HCT116 (cell line): Measurements from ENCODE around the gene AUTS2.

Experiments used
- CTCF ChIP-seq, 3 experiments: fragments of 200-600 bp in 1 of 3; sonication (generic) in 1 of 3; IDR thresholded peaks in 2 of 3; conservative IDR thresholded peaks in 1 of 3; 2 replicates each; pipeline ENCODE4 v1.5.1; 2012 to 2017; ENCODE audit warnings: low read depth in 2 of 3, low read length in 2 of 3, antibody characterized with exemption in 1 of 3, borderline replicate concordance in 1 of 3, control low read depth in 1 of 3, mild to moderate bottlenecking in 1 of 3, mixed read lengths in 1 of 3, mixed run types in 1 of 3, moderate library complexity in 1 of 3; ENCODE audit not compliant: insufficient read depth in 1 of 3
- ELF1 ChIP-seq: IDR thresholded peaks from 2 replicates; pipeline ENCODE4 v1.6.1; 2012; ENCODE audit warnings: low read depth, borderline replicate concordance
- POLR2A ChIP-seq: IDR thresholded peaks from 2 replicates; pipeline ENCODE4 v1.7.0; 2011; ENCODE audit warnings: borderline replicate concordance; ENCODE audit not compliant: insufficient read depth, insufficient read length; ENCODE audit errors: extremely low read depth
- POLR2AphosphoS5 ChIP-seq: IDR thresholded peaks from 2 replicates; pipeline ENCODE4 v1.6.1; 2011; ENCODE audit warnings: mild to moderate bottlenecking, low read depth, low read length, moderate library complexity

- TF ChIP-seq CTCF (IDR thresholded peaks at IDR 0.05 in 2 of 3, conservative IDR thresholded peaks at IDR 0.05 in 1 of 3; ENCODE audit: borderline replicate concordance in 1 of 3, insufficient read depth in 1 of 3, low read depth in 2 of 3, low read length in 2 of 3) (no peak), POLR2AphosphoS5 (no peak), POLR2A (no peak), ELF1 (no peak)
Observed at GRCh38 chr7:70354409-70355169, 756.3 kb downstream of the AUTS2 start.
